Hematopoietic multipotent progenitor cell (in vitro differentiated cells): Measurements from ENCODE around the gene ARHGAP8. TPM values are rescaled to one million over a fixed set of nuclear protein-coding genes. Genes with fewer than 3 reads are reported as not detected.
"Not testable (repeated sequence)": the region's sequence is repeated elsewhere in the genome, so short reads cannot be mapped to it uniquely, and the experiment has no call there.

ENCODE experiments used
- DNase-seq, 3 donors: peaks; one replicate each; pipeline ENCODE4 v3.0.0-alpha.2; 2011 to 2015; ENCODE audit warnings: low read depth in 2 of 3, low spot score in 2 of 3
- total RNA-seq: library from RNA; depleted of rRNA; stranded (reverse); fragments of >200 nt; gene quantifications from one replicate; pipeline ENCODE4 v1.2.3, GENCODE V29; 2012

Gene ARHGAP8
- total RNA-seq, 1 donor = 0.54 TPM

DNA sequence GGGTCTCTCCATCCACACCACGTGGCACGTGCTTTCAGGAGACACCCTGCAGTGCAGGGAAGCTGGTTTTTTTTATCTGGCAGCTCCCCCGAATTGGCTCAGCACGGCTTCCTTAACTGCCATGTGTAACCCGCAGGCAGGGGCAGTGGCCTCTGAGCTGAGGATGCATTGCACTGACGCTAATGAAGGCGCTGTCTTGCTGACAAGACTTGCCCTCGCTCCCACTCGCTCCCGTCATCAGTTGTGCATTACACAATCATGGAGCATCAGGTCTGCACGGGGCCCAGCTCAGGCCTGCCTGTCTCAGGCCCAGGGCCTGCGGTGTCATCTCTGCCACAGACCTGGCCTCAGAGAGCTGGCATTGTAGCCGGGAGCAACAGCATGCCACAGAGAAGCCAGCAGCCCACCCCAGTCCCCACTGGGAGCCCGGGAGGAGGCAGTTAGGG lies 95.9 kb downstream of the ARHGAP8 start:
- no peak for DNase-seq

DNA sequence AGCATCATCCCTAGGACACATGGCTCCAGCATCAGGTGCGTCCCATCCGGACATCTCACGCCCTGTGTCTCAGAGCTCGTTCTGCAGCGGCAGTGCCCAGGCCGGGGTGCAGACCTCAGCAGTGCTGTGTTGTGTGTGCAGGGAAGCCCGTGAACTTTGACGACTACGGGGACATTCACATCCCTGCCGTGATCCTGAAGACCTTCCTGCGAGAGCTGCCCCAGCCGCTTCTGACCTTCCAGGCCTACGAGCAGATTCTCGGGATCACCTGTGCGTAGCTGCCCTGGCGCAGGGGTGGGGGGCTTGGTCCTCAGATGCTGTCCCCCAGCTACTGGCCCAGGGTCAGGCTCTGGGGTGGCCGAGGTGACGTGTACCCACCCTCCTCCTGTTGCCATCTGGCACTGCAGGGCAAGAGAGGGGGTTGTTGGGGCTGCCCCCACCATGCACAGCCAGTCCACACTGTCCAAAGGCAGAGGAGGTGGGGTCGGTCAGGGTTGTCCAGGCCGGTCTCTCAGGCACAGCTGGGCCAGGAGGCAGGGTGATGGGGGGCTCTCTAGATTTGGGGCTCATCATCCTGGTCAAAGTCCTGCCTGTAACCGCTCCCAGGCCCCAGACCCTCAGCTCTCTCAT lies 96.5 kb downstream of the ARHGAP8 start:
- no peak for DNase-seq

DNA sequence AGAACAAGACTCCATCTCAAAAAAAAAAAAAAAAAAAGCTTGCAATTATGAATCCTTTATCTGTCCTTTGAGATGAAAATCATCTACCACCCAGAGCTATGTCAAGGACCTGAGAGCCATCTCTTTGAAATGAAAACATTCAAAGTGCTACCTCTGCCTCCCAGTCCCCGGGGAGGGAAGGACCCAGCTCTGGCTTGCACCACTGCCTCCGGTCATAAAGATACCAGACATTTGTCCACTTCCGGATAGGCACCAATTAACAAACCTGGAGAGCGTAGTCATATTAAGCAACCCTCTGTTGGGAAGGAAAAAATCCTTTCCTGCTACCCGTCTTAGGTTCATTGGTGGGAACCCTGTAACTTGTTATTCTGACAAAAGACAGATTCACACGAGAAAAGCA lies 98.6 kb downstream of the ARHGAP8 start:
- DNase-seq = no peak

DNA sequence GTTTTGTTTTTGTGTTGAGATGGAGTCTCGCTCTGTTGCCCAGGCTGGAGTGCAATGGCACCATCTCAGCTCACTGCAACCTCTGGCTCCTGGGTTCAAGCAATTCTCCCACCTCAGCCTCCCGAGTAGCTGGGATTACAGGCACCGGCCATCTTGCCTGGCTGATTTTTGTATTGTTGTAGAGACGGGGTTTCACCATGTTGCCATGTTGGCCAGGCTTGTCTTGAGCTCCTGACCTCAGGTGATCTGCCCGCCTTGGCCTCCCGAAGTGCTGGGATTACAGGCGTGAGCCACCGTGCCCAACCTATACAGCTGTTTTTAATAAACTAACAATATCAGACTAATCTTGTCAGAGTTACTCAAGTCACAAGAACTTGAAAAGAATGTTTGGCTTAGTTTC lies 102.3 kb downstream of the ARHGAP8 start:
- DNase-seq = not testable (repeated sequence)

DNA sequence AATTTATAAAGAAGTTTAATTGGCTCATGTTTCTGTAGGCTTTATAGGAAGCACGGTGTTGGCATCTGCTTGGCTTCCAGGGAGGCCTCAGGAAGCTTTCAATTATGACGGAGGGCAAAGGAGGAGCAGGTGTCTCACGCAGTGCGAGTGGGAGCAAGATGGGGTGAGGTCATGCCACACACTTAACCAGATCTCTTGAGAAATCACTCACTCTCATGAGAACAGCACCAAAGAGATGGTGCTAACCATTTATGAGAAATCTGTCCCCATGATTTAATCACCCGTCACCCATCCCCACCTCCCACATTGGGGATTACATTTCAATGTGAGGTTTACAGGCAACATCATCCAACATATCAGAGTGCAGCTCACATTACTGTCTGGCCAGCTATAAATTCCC lies 103.5 kb downstream of the ARHGAP8 start:
- DNase-seq = no peak

DNA sequence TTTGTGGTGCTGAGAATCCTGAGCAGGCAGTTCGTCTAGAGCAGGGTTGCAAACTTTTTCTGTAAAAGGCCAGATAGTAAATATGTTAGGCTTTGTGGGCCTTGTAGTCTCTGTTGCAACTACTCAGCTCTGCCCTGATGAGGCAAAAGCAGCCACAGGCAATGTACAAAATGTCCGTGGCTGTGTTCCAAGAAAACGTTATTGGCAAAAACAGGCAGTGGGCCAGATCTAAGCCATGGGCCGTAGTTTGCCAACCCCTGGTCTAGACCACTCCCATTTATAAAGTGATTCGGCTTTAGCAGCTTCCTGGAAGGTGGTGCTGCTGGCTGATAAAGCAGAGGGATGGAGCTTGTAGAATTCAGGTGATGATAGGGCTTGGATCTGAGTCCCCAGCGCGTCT lies 106.4 kb downstream of the ARHGAP8 start:
- not testable (repeated sequence) for DNase-seq

DNA sequence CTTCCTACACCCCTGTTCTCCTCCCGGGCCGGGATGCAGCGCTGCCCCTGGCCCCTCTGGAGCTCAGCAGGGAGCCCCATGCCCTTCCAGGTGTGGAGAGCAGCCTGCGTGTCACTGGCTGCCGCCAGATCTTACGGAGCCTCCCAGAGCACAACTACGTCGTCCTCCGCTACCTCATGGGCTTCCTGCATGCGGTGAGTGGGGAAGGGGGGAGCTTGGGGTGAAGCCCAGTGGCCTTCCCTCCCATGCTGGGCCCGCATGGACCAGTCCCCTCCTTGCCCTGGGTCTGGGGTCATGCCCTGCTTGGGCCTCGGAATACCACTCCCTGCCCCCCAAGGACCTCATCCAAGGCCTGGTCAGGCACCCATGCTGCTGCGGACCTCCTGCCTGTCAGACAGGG lies 107.3 kb downstream of the ARHGAP8 start:
- DNase-seq = no peak

DNA sequence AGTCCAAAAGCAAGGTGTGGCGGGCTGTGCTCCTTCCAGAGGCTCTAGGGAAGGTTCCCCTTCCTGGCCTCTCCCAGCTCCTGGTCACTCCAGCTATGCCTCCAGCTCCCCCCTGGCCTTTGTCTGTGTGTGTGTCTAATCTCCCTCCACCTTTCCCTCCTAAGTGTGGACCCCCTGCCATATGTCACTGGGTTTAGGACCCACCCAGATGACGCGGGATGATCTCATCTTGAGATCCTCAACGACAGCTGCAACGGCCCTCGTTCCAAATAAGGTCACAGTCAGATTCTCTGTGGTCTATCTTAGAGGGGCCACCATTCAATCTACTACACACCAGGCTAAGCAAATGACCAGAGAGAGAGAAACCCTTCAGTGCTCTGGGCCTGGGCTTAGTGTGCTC lies 107.9 kb downstream of the ARHGAP8 start:
- DNase-seq = no peak

DNA sequence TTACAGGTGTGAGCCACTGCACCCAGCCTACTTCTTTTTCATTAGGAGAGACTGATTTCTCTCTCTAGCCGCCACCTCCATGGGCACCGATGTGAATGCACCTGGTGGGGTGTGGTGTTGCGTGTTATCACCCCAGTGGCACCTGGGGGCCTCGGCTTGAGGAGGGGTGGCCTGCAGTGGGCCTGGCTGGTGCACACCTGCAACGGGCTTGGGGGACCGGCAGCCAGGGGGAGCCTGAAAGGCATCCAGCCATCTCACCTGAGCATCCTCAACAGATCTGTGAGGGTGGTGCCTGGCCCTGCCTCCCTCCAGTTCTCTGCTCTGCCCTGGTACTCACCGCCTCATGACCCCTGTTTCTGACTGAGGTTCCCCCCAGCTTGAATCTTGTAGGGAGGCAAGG lies 108.9 kb downstream of the ARHGAP8 start:
- DNase-seq = no peak

DNA sequence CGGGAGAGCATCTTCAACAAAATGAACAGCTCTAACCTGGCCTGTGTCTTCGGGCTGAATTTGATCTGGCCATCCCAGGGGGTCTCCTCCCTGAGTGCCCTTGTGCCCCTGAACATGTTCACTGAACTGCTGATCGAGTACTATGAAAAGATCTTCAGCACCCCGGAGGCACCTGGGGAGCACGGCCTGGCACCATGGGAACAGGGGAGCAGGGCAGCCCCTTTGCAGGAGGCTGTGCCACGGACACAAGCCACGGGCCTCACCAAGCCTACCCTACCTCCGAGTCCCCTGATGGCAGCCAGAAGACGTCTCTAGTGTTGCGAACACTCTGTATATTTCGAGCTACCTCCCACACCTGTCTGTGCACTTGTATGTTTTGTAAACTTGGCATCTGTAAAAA lies 109.9 kb downstream of the ARHGAP8 start:
- no peak for DNase-seq

DNA sequence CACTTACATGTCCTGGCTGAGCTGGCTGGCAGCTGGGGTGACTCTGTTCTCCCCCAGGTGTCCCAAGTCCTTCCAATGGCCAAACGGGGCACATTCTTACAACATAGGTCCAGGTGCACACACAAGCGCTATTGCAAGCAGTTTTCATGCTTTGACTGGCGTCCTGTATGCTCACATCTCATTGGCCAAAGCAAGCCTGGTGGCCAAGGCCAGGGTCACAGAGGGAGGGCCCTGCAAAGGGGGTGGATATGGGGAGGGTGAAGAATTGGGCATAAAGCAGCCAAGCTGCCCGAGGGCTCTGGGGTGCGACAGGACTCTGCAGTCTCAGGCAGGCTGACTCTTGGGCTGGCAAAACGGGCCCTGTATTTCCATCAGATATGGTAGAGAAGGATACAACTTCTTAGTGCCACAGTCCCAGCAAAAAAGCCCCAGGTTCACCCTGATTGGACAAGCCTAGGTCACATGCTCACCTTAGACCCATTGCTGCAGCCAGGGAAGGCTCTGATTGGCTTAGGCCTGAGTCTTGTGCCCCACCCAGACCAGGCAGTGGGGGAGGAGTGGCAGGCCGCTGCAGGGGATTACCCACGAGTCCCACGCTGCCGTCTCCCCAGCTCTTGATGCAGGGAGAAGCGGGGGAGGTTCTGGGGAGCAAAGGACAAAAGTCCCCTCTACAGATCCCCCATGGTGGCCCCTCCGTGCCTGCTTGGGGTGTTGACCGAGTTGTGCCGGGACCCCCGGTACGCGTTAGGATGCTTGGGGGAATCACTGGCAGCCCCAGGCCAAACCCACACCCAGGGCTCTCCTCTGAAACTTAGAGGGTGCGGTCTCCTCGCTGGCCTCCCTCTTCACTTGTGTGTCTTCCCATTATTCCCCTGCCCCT lies 110.8 kb downstream of the ARHGAP8 start:
- DNase-seq = no peak

DNA sequence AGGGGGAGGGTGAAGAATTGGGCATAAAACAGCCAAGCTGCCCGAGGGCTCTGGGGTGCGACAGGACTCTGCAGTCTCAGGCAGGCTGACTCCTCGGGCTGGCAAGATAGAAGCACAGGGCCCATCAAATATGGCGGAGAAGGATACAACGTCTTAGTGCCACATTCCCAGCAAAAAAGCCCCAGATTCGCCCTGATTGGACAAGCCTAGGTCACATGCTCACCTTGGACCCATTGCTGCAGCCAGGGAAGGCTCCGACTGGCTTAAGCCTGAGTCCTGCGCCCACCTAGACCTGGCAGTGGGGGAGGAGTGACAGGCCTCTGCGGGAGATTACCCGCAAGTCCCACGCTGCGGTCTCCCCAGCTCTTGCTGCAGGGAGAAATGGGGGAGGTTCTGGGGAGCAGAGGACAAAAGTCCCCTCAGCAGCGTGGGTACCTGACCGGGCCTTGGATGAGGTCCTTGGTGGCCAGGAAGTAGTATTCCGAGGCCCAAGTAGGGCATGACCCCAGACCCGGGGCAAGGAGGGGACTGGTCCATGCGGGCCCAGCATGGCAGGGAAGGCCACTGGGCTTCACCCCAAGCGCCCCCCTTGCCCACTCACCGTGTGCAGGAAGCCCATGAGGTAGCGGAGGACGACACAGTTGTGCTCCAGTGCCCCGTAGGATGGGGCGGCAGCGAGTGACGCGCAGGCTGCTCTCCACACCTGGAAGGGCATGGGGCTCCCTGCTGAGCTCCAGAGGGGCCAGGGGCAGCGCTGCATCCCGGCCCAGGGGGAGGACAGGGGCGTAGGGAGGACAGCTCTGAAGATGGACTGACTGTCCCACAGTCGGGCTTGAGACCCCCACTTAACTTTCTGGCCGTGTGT lies 113.0 kb downstream of the ARHGAP8 start:
- no peak for DNase-seq

DNA sequence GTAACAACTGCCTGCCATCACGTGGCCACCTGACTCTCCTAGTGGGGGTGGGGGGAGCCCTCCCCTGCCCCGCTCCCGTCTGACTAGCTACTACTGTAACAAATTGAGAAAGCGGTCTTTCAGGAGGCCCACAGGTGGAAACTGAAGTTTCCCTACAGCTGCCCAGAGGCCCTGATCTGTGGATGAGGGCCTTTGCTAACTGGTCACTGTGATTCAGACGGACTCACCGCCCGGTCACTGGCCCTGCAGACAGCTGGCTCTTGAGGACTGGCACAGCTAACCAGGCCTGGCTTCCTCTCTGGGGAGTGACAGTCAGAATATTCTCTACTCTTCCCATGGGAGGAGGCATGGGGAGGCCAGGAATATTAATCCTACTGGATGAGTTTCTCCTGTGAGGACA lies 116.8 kb downstream of the ARHGAP8 start:
- DNase-seq = no peak

DNA sequence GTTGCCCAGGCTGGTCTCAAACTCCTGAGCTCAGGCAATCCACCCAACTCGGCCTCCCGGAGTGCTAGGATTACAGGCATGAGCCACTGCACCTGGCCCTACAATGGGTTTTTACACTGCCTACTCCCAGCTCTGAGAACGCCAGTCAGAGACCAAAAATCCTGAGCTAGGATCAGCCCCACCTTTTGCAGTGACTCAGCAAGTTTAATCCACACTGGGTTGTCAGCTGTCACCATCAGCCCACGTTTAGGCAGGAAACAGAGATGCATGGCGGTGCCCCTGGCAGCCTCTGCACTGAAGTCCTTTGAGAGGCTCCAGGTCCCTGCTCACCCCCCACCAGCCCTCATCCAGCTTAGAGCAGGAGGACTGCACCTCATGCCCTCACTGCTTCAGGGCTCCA lies 117.6 kb downstream of the ARHGAP8 start:
- peak in 2 of 3 donors; percentile 62 to 86 for DNase-seq

DNA sequence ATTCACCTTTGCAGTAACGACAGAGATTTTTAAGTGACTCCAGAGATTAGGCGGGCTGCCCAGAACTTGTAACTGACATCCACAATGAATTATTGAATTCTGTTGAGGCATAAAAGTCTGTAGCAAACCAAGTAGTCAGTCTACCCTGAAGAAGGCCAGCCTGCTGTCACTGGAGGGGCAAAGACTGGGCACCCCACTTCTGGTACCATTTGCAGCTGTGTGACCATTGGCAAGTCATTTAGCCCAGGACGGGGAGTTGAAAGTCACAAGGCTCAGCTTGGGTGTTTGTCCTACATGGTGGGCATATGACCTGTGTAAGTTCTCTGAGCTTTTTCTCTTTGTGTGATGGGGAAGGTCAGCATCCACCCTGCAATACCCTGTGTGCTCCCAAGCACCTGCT lies 119.4 kb downstream of the ARHGAP8 start:
- DNase-seq = no peak

DNA sequence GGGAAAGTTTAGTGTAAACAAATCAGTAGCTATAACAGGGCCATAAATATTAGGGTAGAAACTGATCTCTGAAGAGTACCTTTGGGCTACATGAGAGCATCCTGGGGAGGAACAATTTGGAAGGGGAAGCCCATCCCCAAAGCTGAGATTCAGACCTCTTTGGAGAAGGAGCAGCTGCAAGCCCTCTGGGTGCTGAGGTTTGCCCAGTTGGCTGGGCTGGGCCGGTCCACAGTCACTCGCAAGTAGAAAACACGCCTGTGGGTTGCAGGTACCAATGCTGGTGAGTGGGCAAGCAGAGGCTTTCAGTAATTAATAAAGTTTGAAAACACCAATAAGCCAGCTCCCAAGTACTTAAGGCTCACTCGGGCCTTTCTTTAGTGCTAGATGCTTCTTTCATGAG lies 124.5 kb downstream of the ARHGAP8 start:
- no peak for DNase-seq

DNA sequence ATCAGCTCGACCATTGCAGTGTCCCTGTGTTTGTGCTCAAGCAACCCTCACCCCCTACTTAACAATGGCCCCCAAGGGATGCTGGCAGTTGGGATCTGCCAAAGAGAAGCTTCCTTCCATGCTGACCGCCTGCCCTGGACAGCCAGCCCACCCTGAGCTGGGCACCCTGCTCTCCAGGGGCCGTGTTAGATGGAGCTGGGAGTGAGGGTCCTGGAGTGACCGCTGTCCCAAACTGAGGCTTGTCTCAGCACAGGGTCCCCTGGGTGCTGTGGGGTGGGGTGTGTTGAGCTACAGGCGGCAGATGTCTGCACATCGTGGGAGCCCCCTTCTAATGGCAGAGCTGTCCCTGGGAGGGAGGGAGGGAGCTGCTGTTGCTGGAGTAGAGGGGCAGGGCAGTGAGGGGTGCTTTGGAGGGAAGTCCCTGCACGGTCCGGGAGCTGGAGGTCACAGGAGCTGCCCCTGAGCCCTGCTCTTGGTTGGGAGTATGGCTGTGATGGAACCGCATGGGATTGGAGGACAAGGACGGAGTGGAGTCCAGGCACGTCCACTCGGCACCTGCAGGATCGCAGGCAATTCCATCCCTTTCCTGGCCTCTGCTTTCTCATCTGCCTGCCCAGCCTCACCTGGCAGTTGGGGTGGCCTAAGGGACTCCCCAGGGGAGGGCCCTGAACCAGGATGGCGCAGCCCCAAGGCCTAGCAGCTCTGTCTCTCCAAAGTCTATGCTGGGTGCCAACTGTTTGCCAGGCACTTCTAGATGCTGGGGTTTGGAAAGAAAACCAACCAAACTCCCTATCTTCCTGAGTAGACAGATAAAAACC lies 126.3 kb downstream of the ARHGAP8 start:
- no peak for DNase-seq

DNA sequence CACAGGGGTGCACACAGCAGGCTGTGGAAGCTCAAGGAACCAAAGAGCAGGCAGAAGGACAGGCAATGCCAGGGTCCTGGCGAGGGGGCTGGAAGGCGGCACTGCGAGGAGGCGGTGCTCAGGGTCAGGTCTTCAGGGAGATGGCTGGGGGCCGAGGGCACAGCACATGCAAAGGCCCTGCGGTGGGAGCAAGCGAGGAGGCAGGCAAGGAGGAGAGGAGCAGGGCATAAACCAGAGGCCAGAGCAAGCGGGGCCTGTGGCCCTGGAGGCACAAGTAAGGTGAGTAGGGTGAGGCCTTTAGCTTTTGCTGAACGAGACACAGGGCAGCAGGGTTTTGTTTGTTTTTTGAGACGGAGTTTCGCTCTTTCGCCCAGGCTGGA lies 126.9 kb downstream of the ARHGAP8 start:
- DNase-seq = no peak

DNA sequence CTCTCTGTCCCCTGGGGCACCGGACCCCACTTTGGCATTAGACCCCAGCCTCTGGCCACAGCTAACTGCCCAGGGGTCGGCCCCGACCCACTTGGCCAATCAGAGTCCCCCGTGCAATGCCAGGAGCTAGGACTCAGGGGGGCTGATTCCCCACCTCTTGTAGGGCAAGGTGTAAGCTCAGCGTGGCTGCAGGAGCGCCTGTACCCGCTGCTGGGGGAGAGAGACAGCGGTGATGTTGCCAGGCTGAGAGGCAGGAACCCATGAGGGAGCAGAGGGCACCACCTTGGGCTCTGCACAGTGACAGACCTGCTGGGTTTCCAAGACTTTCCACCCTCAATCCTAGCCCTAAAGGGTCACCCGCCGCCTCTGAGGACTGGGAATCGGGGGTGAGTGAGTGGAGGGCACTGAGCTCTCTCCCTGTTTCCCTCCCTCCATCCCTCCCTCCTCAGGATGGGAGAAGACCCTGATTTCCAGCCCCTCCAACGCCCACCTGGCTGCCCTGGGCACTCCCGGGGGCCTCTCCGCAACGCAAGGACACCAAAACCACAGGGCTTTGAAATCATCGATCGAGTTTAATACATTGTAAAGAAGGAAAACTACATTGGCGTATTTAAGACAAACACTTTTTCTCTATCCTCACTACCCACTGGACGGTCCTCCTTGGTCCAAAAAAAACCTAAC lies 128.4 kb downstream of the ARHGAP8 start:
- no peak for DNase-seq

DNA sequence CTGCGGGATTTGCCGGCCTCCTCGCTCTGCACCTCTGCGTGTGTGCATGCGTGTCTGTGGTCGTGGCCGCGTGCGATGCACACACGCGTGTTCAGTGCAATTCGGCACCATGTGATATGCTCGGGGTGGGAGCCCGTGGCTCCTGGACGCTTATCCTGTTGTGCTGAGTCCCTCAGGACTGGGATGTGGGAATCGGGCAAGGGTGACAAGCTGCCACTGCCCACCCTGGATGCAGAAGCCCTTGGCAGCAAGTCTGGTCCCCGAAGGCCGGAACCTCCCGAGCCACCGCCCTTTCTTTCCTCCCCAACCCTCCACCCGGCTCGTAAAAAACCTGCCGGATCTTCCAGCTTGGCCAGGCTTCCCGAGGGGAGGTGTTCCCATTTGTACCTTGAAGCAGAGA lies 129.2 kb downstream of the ARHGAP8 start:
- DNase-seq = no peak
